GM19467 (cell line): ENCODE data around the gene CD164L2.

Experiments
- ATAC-seq: cut with Tn5 transposase; IDR thresholded peaks from one replicate; pipeline ENCODE4 v1.9.1; 2021; ENCODE audit warnings: mild to moderate bottlenecking, moderate library complexity; ENCODE audit not compliant: unreplicated experiment

CD164L2 gene

DNA sequence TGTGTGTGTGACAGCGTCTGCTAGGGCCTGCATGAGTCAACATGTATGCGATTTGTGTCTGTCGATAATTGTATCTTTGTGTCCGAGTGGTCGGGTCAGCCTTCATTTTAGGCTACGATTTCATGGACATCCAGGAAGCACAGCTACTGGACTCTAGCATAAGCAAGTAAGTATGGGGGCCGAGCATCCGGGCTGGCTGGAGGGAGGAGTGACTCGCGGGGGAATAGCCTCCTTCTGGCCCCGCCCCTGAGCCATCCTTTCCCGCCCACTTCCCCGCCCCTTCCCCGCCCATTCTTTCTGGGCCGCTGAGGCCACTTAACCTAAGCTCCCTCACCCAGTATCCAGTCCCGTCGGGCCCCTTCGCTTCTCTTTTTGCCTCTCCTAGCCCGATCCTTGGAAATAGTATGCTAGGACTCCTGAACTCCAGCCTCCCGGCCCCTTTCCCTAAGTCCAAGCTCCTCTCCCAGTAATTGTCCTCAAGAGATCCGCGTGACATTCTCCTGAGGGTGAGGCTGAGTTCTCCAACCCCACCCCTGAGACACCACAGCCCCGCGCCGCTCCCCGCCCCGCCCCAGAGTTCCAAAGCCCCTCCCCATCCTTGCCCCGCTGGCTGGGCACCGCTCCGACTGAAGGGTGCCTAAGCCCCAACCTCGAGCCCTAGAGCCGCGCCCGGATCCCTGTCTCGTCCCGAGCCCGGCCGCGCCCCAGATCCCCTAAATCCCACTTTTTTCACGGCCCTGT, 17.6 kb downstream of the CD164L2 start:
- ATAC-seq, result peak; percentile 44

DNA sequence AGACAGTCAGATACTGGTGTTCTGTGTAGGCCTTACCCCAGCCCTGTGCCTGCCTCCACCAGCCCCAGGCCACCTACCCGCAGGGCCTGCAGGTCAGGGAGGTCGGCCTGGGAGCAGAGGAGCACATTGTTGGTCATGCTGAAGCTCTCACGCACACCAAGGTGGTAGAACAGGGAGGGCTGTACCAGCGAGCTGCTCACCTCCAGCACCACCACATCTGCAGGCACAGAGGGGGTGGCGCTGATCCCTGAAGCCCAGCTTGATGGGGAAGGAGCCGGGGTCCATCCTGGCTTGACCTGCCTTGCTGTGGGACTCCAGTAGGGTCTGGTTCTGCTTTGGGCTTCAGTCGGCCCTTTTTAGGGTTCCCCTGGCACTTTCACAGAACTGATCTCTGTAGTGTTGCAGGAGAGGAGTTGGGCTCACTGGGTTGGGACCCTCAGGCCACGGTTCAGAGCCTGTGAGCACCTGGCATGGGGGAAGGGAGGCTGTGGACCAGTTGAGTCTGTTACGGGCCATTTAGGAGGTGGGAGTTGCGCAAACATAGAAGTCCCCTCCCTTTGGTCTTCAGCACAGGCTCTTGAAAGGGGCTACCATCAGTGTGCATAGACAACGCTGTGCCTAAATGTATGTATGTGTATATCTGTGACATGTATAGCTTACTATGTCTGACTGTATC, 18.3 kb downstream of the CD164L2 start:
- no peak for ATAC-seq

GRCh38 chr1:27363766-27364695, 19.1 kb downstream of the CD164L2 start:
- no peak for ATAC-seq

- ATAC-seq, result no peak
Measured at GRCh38 chr1:27361553-27361952, 21.6 kb downstream of the CD164L2 start.

GRCh38 chr1:27361044-27361402, 22.1 kb downstream of the CD164L2 start:
- no peak for ATAC-seq

DNA sequence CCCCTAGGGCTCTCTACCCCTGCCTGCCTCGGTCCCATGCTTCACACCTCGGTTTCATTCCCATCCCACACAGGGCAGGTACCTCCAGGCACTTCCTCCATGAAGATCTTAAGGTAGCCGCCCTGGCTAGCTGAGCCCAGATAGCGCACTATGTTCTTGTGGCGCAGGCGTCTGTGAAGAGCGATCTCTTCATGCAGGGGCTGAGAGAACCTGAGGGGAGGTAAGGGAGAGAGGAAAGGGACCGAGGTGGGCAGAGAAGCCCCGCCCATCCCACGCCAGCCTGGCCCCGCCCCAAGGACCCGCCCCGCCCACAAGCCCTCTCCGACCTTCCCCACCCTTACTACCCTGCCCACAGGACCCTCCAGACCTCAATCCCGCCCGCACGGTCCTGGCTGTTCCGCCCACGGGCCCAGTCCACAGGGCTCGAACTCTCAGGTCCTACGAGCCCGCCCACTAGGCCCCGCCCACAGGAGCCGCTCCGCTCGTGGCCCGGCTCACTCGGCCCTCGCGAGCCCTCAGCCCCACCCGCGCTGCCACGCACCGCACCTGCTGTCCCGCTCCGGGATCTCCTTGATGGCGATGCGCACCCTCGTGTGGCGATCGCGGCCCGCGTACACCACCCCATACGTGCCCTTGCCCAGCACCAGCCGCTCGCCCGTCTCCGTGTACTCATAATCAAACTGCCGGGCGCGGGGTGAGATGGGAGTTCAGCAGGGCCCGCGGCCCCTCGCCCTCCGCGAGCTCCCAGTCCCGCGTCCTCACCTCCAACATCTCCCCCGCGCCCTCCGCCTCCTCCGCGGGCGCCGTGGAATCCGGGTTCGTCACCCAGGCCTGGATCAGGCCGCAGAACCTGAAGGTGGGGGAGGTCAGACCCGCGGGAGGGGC, 22.7 kb downstream of the CD164L2 start:
- ATAC-seq, result no peak

DNA sequence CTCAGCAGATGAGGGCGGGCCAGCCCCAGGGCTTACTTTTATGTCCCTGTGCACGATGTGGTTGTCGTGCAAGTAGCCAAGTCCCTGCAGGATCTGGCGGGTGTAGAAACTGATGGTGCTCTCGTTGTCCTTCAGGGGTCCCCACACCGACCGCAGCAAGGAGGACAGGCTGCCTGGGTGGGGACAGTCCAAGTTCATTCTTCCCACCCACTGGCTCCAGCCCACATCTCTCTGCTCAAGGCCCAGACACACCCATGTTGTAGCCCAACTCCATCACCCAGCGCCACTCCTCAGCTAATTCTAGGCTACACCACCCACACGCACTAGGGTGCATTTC, 23.3 kb downstream of the CD164L2 start:
- ATAC-seq, result no peak

- no peak for ATAC-seq
Measured at GRCh38 chr1:27358928-27359313, 24.2 kb downstream of the CD164L2 start.

GRCh38 chr1:27358038-27358927, 24.9 kb downstream of the CD164L2 start:
- no peak for ATAC-seq

- ATAC-seq, result no peak
Measured at GRCh38 chr1:27357281-27358037, 25.7 kb downstream of the CD164L2 start.

DNA sequence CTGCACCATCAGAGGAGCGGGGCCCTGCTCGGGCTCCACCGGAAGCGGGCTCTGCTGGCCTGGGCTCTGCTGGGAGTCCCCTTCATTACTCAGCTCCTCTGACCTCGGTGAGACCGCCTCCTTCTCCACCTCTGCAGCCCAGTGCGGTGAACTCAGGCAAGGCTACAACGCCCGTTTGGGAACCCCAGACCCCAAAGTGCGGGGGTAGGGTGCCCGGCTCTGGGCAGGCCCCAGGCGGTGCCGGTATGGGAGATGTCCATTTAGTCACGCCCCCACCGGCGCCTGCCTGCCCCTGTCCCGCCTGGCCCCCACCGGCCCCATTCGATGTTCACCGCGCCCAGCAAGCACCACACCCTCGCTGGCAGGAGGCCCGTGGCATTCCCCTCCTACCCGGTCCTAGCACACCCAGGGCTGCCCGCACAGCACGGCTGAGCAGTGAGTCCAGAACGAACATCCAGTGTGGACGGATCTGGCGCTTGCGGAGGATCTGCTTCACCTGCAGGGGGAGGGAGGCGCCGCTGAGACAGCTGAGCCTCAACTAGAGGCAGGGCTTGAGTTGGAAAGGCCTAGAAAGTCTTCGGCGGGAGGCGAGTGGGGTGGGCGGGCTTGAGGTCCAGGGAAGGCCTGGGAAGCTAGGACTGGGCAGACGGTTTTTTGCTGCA, 26.4 kb downstream of the CD164L2 start:
- ATAC-seq, result no peak

DNA sequence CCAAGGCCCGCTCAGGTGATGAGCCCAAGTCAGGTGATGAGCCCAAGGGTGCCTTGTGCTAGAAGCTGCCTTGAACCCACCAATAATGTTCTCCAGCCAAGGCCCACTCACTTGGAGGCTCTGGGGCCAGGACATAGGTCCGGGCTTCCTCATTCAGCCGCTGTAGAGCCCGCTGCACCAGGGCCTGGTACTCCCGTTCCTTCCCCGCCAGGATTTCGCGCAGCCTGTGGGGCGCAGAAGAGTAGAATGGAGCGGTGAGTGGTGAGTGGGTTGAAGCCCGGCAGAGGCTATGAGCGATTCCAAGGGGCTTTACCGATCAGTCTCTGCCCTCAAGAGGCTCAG, 26.9 kb downstream of the CD164L2 start:
- ATAC-seq, result no peak

DNA sequence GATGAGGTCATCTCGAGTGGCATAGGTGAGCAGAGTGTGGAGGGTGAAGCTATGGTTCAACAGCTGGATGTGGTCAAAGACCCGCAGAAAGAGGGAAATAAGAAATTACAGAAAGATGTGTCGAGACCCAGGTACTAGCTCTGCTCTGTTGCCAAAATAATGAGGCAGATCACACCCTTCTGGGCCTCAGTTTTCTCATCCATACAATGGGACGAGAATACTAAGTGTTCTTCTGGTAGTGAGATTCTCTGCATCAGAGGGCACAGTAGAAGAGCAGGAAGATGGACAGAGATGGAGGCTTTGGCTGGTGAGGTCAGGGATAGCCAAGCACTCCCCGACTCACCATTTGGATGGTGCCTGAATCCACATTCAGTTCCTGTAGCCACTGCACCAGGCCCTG, 27.4 kb downstream of the CD164L2 start:
- ATAC-seq, result no peak

DNA sequence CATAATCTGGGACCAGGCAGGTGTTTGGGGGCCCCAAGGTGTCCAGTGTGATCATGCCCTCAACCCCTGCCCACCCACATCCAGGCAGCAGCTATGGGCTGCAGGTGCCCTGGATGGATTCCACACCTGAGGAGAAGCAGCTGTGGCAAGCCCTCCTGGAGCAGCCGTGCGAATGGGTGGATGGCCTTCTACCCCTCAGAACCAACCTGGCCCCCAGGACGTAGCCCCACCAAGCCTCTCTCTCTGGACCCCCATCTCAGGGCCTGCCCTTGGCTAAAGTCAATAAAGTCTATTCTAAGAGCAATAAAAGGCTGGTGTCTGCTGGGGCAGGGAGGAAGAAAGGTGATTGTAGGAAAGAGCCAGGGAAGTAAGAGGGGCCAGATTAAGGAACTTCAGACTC, 29.5 kb downstream of the CD164L2 start:
- no peak for ATAC-seq

DNA sequence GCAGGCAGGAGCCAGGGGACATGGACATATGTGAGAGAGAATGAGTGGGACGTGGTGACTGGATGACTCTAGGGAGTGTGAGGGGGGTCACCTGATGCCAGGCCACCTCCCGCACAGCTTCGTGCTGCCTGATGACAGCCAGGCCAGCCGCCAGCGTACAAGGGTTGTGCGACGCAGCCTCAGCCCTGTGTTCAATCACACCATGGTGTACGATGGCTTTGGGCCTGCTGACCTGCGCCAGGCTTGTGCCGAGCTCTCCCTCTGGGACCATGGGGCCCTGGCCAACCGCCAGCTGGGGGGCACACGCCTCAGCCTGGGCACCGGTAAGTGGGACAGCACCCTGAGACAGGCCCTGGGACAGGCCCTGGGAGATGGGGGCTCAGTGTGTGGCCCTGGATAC, 30.0 kb downstream of the CD164L2 start:
- no peak for ATAC-seq

DNA sequence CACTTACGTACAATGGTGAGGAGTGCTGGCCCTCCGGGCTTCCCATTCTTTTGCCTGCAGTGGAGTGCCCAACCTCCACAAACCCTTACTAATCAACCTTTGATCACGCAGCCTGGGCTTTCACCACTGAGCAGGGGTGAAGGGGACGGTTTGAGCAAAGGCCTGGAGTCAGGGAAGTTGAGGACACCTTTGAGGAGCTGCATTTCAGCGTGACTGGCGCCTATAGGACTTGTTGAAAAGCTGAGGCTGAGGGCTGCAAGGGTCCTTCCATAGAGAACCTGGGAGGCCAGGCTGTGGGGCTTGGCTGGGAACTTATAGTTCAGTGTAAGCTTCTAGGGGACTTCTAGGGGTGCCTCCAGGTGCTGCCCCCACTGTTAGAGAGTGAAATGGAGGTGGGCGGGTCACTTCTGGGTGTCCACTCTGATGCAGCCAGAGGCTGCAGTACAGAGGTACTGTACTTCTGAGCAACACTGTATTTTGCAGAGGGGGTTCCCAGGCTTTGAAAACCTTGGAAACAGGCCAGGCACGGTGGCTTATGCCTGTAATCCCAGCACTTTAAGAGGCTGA, 31.5 kb downstream of the CD164L2 start:
- no peak for ATAC-seq

GRCh38 chr1:27350663-27351540, 32.2 kb downstream of the CD164L2 start:
- no peak for ATAC-seq
